K562 (cell line): Measurements from ENCODE around the gene KATNAL2. TPM values are rescaled to one million over a fixed set of nuclear protein-coding genes. Genes with fewer than 3 reads are reported as not detected.

ENCODE experiments used
- ATAC-seq: fragments of 200-7000 bp; cut with Tn5 transposase; 3 replicates; pipeline ENCODE4 v1.9.1; 2020; ENCODE audit warnings: moderate library complexity
- BruUV-seq: library from RNA; stranded (reverse); fragments of 400-500 nt; replicated peaks from 2 replicates; lab custom pipeline; 2021; lab: Mats Ljungman, UMichigan
- CTCF ChIA-PET: fragments of 300-600 bp; formaldehyde crosslinking; extraction: SDS; loops from one replicate; lab custom pipeline; 2021; ENCODE audit warnings: low intra/inter-chr PET ratio; lab: Yijun Ruan, JAX
- POLR2A ChIA-PET: fragments of 300-600, 350-650 bp; sonication (Branson Sonifier 250); formaldehyde crosslinking; extraction: SDS; loops from one replicate; lab custom pipeline; 2021; ENCODE audit warnings: antibody characterized with exemption, inconsistent platforms; lab: Yijun Ruan, JAX
- DNase-seq, 4 experiments: peaks; one replicate each; pipeline versions ENCODE4 v3.0.0 to v3.0.0-alpha.2; 2011 to 2018; ENCODE audit warnings: low spot score in 3 of 4, mixed read lengths in 3 of 4; ENCODE audit errors: extremely low read depth in 1 of 4
- FAIRE-seq: peaks from 2 replicates; lab custom pipeline; 2011; peaks lifted over from hg19 to GRCh38; lab: Jason Lieb, UNC
- H2AFZ ChIP-seq: 2 replicates; pipeline ENCODE4 v1.6.0; 2011; ENCODE audit warnings: low read depth, low read length, control low read depth, inconsistent platforms
- H3K27ac ChIP-seq: fragments of 200-600 bp; 3 replicates; pipeline ENCODE4 v1.8.0; 2011; ENCODE audit warnings: low read depth, mild to moderate bottlenecking, control low read depth, inconsistent platforms, low read length, moderate library complexity, mixed read lengths; ENCODE audit errors: extremely low read depth
- H3K27me3 ChIP-seq, 2 experiments: fragments of 300-600 bp in 1 of 2; 2 replicates in 1 of 2; 3 replicates in 1 of 2; pipeline versions ENCODE4 v1.6.0 to v1.8.0; 2011; ENCODE audit warnings: inconsistent platforms in 2 of 2, low read length in 2 of 2, mild to moderate bottlenecking in 1 of 2, mixed read lengths in 1 of 2, moderate library complexity in 1 of 2; ENCODE audit not compliant: control insufficient read depth in 2 of 2, insufficient read depth in 2 of 2
- H3K36me3 ChIP-seq: fragments of 300-600 bp; 3 replicates; pipeline ENCODE4 v1.8.0; 2011; ENCODE audit warnings: mild to moderate bottlenecking, low read length, inconsistent platforms; ENCODE audit not compliant: control insufficient read depth, insufficient read depth
- H3K4me1 ChIP-seq, 2 experiments: fragments of 200-600 bp in 1 of 2; replicated peaks in 1 of 2; 2 replicates in 1 of 2; 3 replicates in 1 of 2; pipeline versions ENCODE4 v1.5.1 to v1.8.0; 2011; ENCODE audit warnings: inconsistent platforms in 2 of 2, low read length in 2 of 2, mild to moderate bottlenecking in 1 of 2, mixed read lengths in 1 of 2, moderate library complexity in 1 of 2; ENCODE audit not compliant: control insufficient read depth in 2 of 2, insufficient read depth in 2 of 2
- H3K4me2 ChIP-seq: 2 replicates; pipeline ENCODE4 v1.6.1; 2011; ENCODE audit warnings: low read length, control low read depth, inconsistent platforms, mixed read lengths; ENCODE audit not compliant: insufficient read depth
- H3K4me3 ChIP-seq: fragments of 200-600 bp; sonication (generic), shearing (Covaris generic); 2 replicates; pipeline ENCODE4 v1.5.1; 2016; ENCODE audit warnings: control low read depth, inconsistent platforms
- H3K79me2 ChIP-seq: fragments of 200-600 bp; 3 replicates; pipeline ENCODE4 v1.8.0; 2011; ENCODE audit warnings: low read length, inconsistent platforms; ENCODE audit not compliant: control insufficient read depth, insufficient read depth
- H3K9ac ChIP-seq, 2 experiments: 2 replicates each; pipeline versions ENCODE4 v1.6.0 to v1.6.1; 2011; ENCODE audit warnings: low read depth in 2 of 2, low read length in 2 of 2, control low read depth in 1 of 2, inconsistent platforms in 1 of 2, mild to moderate bottlenecking in 1 of 2, mixed read lengths in 1 of 2; ENCODE audit not compliant: insufficient read depth in 1 of 2
- H3K9me1 ChIP-seq: one replicate; pipeline ENCODE4 v1.6.0; 2011; ENCODE audit warnings: inconsistent platforms, mild to moderate bottlenecking, low read length, moderate library complexity; ENCODE audit not compliant: control insufficient read depth, insufficient read depth
- H3K9me3 ChIP-seq: replicated peaks from 2 replicates; pipeline ENCODE4 v1.5.1; 2011; ENCODE audit warnings: low read depth, low read length, inconsistent platforms; ENCODE audit not compliant: control insufficient read depth, insufficient read depth
- H4K20me1 ChIP-seq: replicated peaks from 2 replicates; pipeline ENCODE4 v1.6.1; 2011; ENCODE audit warnings: low read length, inconsistent platforms, mixed read lengths; ENCODE audit not compliant: control insufficient read depth, insufficient read depth
- CHD2 ChIP-seq: IDR thresholded peaks from 2 replicates; pipeline ENCODE4 v1.6.1; 2011; ENCODE audit warnings: low read depth, low read length
- ETV1 ChIP-seq: fragments of 450-650 bp; conservative IDR thresholded peaks from 2 replicates; pipeline ENCODE4 v1.6.1; 2016; ENCODE audit warnings: missing genetic modification characterization, control low read depth, low read depth, missing compliant biosample characterization
- GABPA ChIP-seq: fragments of 200-800 bp; sonication (Bioruptor generic); conservative IDR thresholded peaks from 2 replicates; pipeline ENCODE4 v1.6.1; 2016; ENCODE audit warnings: low read depth, missing genetic modification characterization, missing compliant biosample characterization
- HNRNPK ChIP-seq: fragments of 200-400 bp; formaldehyde crosslinking; IDR thresholded peaks from one replicate; pipeline ENCODE4 v1.6.1; 2018; ENCODE audit warnings: mild to moderate bottlenecking, low read depth, low read length; ENCODE audit not compliant: poor library complexity, severe bottlenecking
- PHF8 ChIP-seq: fragments of 200-600 bp; sonication (generic); IDR thresholded peaks from 2 replicates; pipeline ENCODE4 v1.6.1; 2012; ENCODE audit warnings: mixed run types, mild to moderate bottlenecking, inconsistent platforms, low read length, moderate library complexity, borderline replicate concordance
- ZNF263 ChIP-seq: sonication (generic); formaldehyde crosslinking; IDR thresholded peaks from 2 replicates; pipeline ENCODE4 v1.8.0; 2022; ENCODE audit warnings: mild to moderate bottlenecking, missing genetic modification reagents, borderline replicate concordance
- ZNF408 ChIP-seq: fragments of 250-450 bp; sonication (Bioruptor Pico); IDR thresholded peaks from 2 replicates; pipeline ENCODE4 v1.4.0; 2020; ENCODE audit warnings: low read depth, mild to moderate bottlenecking, moderate library complexity
- ZNF436 ChIP-seq: fragments of 250-450, 450-650 bp; sonication (Bioruptor Pico); formaldehyde crosslinking; IDR thresholded peaks from 2 replicates; pipeline ENCODE4 v1.7.0; 2020; ENCODE audit warnings: mild to moderate bottlenecking
- ZNF583 ChIP-seq: fragments of 250-450 bp; sonication (Bioruptor Pico); IDR thresholded peaks from 2 replicates; pipeline ENCODE4 v1.4.0; 2020
- WGBS: fragments of 100-300 bp; shearing (Covaris generic); methylation state at CpG from one replicate; pipeline ENCODE4 v1.1.6; 2016; ENCODE audit warnings: low coverage, mixed read lengths; ENCODE audit not compliant: insufficient coverage; ENCODE audit errors: missing lambda C conversion rate; 5-methylcytosine and 5-hydroxymethylcytosine counted together
- in situ Hi-C: fragments of 300-500 bp; cut with MboI; formaldehyde crosslinking; loops from 4 replicates; pipeline ENCODE4 v1.15.0; 2018; ENCODE audit warnings: inconsistent platforms, mixed read lengths
- intact Hi-C: fragments of 100-400 bp; cut with micrococcal nuclease; formaldehyde crosslinking; loops from 2 replicates; pipeline ENCODE4 v1.14.2; 2022
- polyA plus RNA-seq, 8 experiments: library from polyadenylated mRNA; depleted of rRNA in 4 of 8; stranded (reverse) in 5 of 8; unstranded in 3 of 8; fragments of >200 nt; fragmentation: Nextera tagmentation in 2 of 8; fragmentation: Illumina TruSeq in 1 of 8; extraction: Ambion mirVana in 2 of 8; extraction: Trizol in 1 of 8; gene quantifications; 2 replicates each; pipeline versions ENCODE4 v1.2.1 to v1.2.3, GENCODE V29; 2011 to 2014; ENCODE audit warnings: inconsistent platforms in 1 of 8, missing spikeins in 1 of 8
- total RNA-seq, 7 experiments: library from RNA; depleted of rRNA in 6 of 7; stranded (reverse); fragments of >200 nt in 6 of 7; fragmentation: Illumina TruSeq in 2 of 7; extraction: Trizol in 2 of 7; gene quantifications; 2 replicates each; pipeline versions ENCODE4 v1.2.1 to v1.2.3, GENCODE V29; 2011 to 2021; ENCODE audit warnings: low replicate concordance in 1 of 7
- TF ChIP-seq, protein P1 (sequence below): fragments of 450-650 bp; formaldehyde crosslinking; IDR thresholded peaks from 2 replicates; pipeline ENCODE4 v1.4.0; 2020; ENCODE audit warnings: mild to moderate bottlenecking, moderate library complexity
- TF ChIP-seq, protein P2 (sequence below): fragments of 450-650 bp; IDR thresholded peaks from 2 replicates; pipeline ENCODE4 v1.7.0; 2016; ENCODE audit warnings: borderline replicate concordance

KATNAL2 gene
- total and polyA plus RNA-seq, 9 of the 15 experiments (the other 6 are each of a cell fraction or from before 2014, with no cell fraction given): 0.08 to 1.2 (median 0.48) TPM

DNA sequence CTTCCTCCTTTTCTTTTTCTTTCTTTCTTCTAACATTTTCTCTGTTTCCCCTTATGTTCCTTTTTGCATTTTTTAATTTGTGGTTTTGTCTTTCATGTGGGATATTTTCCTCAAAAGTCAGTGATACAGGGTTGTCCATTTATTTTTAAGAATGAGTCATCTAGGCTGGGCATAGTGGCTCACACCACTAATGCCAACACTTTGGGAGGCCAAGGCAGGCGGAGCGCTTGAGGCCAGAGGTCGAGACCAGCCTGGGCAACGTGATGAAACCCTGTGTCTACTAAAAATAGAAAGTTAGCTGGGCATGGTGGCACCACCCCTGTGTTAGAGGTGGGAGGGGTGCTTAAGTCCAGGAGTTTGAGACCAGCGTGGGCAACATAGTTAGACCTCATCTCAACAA is 35.8 kb downstream of the KATNAL2 start:
- no peak overlapping the region for H3K27ac ChIP-seq
- H3K4me3 ChIP-seq: no peak overlapping the region
- H3K79me2 ChIP-seq: no peaks in the 10 kb centered on the region
- no peak for FAIRE-seq
- H4K20me1 ChIP-seq: no peaks in the 10 kb centered on the region
- in situ Hi-C loops: loop anchor here (5.0 kb wide), 1 partner anchor 74 kb away; no protein-coding TSS in a partner anchor
- no peak overlapping the region for H2AFZ ChIP-seq
- H3K9ac ChIP-seq: no peak overlapping the region
- WGBS: 3% methylated on average over 4 of the region's 5 CpGs
- TF ChIP-seq ETV1 (tag) (no peak), CHD2 (no peak), ZNF436 (no peak), ZNF263 (CRISPR knock-in tag) (no peak), HNRNPK (no peak), ZNF583 (CRISPR knock-in tag) (no peak), GABPA (tag) (no peak), PHF8 (no peak), ZNF408 (no peak)
- TF ChIP-seq, protein P1, sequence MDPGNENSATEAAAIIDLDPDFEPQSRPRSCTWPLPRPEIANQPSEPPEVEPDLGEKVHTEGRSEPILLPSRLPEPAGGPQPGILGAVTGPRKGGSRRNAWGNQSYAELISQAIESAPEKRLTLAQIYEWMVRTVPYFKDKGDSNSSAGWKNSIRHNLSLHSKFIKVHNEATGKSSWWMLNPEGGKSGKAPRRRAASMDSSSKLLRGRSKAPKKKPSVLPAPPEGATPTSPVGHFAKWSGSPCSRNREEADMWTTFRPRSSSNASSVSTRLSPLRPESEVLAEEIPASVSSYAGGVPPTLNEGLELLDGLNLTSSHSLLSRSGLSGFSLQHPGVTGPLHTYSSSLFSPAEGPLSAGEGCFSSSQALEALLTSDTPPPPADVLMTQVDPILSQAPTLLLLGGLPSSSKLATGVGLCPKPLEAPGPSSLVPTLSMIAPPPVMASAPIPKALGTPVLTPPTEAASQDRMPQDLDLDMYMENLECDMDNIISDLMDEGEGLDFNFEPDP (CRISPR knock-in tag): no peak
- TF ChIP-seq, protein P2, sequence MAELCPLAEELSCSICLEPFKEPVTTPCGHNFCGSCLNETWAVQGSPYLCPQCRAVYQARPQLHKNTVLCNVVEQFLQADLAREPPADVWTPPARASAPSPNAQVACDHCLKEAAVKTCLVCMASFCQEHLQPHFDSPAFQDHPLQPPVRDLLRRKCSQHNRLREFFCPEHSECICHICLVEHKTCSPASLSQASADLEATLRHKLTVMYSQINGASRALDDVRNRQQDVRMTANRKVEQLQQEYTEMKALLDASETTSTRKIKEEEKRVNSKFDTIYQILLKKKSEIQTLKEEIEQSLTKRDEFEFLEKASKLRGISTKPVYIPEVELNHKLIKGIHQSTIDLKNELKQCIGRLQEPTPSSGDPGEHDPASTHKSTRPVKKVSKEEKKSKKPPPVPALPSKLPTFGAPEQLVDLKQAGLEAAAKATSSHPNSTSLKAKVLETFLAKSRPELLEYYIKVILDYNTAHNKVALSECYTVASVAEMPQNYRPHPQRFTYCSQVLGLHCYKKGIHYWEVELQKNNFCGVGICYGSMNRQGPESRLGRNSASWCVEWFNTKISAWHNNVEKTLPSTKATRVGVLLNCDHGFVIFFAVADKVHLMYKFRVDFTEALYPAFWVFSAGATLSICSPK: no peak
- TF ChIP-seq, all 486 proteins: peak for 0
- Histone ChIP-seq H3K9me3 (no peaks in the 10 kb centered on the region), H3K36me3 (no peaks in the 10 kb centered on the region), H3K4me2 (no peak overlapping the region), H3K4me1 (no peaks in the 10 kb centered on the region), H3K27me3 (no peaks in the 10 kb centered on the region; a peak in 1 of 5 replicates), H3K9me1 (no peaks in the 10 kb centered on the region)
- ChIA-PET POLR2A (no interaction called here), CTCF (no interaction called here)
- DNase-seq (no peak), ATAC-seq (no peak)
- intact Hi-C loops: no loop called here
- BruUV-seq: no TSS peak
